Hematopoietic multipotent progenitor cell treated with erythropoietin and hydrocortisone succinate and interleukin-3 and kit ligand, for 15 days (in vitro differentiated cells): Measurements from ENCODE around the gene HRG.
"Not testable (repeated sequence)": the region's sequence is repeated elsewhere in the genome, so short reads cannot be mapped to it uniquely, and the experiment has no call there.

ENCODE experiments used
- DNase-seq: peaks from one replicate; pipeline ENCODE4 v3.0.0-alpha.2; 2015; ENCODE audit warnings: low spot score

HRG gene

GRCh38 chr3:186665625-186666188, at the start of gene HRG:
TSS of gene HRG (plus strand) at chr3:186666014. CDS start at chr3:186666032, 18 bp downstream.
- DNase-seq = no peak

GRCh38 chr3:186616299-186616617, 49.6 kb upstream of the HRG start:
- no peak for DNase-seq

GRCh38 chr3:186617036-186617946, 48.5 kb upstream of the HRG start:
- DNase-seq = peak; percentile 80

- no peak for DNase-seq
Measured at GRCh38 chr3:186618318-186618938, 47.4 kb upstream of the HRG start.

GRCh38 chr3:186619787-186620212, 46.0 kb upstream of the HRG start:
- no peak for DNase-seq

- DNase-seq = no peak
Measured at GRCh38 chr3:186620213-186621092, 45.4 kb upstream of the HRG start.

- DNase-seq = no peak
Measured at GRCh38 chr3:186621894-186622650, 43.7 kb upstream of the HRG start.

- no peak for DNase-seq
Measured at GRCh38 chr3:186622651-186623310, 43.0 kb upstream of the HRG start.

- DNase-seq = no peak
Measured at GRCh38 chr3:186624598-186624997, 41.2 kb upstream of the HRG start.

GRCh38 chr3:186625600-186626042, 40.2 kb upstream of the HRG start:
- no peak for DNase-seq

- no peak for DNase-seq
Measured at GRCh38 chr3:186626254-186626847, 39.5 kb upstream of the HRG start.

GRCh38 chr3:186627852-186628414, 37.9 kb upstream of the HRG start:
- DNase-seq = no peak

GRCh38 chr3:186628756-186629155, 37.1 kb upstream of the HRG start:
- peak; percentile 13 for DNase-seq

- no peak for DNase-seq
Measured at GRCh38 chr3:186630950-186631641, 34.7 kb upstream of the HRG start.

GRCh38 chr3:186633481-186633880, 32.3 kb upstream of the HRG start:
- DNase-seq = no peak

GRCh38 chr3:186634207-186634606, 31.6 kb upstream of the HRG start:
- not testable (repeated sequence) for DNase-seq

- no peak for DNase-seq
Measured at GRCh38 chr3:186635532-186635931, 30.3 kb upstream of the HRG start.

GRCh38 chr3:186636536-186636935, 29.3 kb upstream of the HRG start:
- no peak for DNase-seq

- DNase-seq = no peak
Measured at GRCh38 chr3:186637686-186638085, 28.1 kb upstream of the HRG start.
